Mucosa of gallbladder (tissue), 1 donor: ENCODE data around the gene LVRN. TPM values are rescaled to one million over a fixed set of nuclear protein-coding genes. Genes with fewer than 3 reads are reported as not detected.

Experiments used
- DNase-seq: peaks from one replicate; pipeline ENCODE4 v3.0.0-alpha.2; 2020; ENCODE audit warnings: low spot score
- total RNA-seq: library from RNA; stranded (reverse); gene quantifications from one replicate; pipeline ENCODE4 v1.2.1, GENCODE V29; 2021
- donor health status: DM: no; HTN: no; CAD: no.

The LVRN gene
- total RNA-seq, 1 donor from 2014 or later: 0.43 TPM

DNA sequence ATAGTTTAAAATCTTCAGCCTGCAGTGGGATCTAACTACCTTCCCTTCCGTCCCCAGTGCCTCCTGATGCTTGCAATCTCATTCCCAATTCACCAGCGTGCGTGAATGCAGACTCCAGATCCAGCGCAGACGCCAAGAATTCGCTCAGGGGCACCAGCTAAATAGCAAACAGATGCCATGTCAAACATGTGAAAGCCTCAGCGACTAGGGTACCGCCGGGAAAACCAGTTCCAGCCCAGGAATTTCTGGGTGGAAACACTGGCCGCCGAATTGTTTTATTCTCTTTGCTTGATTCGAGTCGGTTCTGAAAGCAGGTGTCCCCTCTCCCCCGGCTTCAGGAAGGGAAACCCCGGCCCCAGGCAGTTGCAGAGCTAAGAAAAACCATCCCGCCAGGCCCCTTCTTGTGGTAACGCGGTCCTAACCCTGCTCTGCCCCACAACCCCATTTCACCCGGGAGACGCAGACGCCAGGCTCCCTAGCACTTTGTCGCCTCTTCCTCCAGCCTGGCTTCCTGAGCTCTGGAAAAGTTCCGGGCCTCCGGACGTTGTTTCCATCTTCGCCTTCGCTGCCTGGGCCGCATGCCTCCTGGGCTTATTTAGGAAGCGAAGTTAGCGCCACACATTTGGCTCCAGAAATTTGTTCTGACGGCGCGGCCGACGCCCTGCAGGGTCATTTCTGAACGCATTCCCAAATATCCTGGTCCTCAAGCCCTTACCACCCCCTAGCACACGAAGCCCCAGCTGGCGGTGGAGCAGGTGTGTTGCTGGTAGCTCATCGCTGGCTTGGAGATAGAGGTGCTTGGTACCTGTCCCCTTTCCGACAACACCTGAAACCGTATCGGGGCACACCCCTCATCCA lies 665 bp upstream of the LVRN start:
- DNase-seq: no peak

DNA sequence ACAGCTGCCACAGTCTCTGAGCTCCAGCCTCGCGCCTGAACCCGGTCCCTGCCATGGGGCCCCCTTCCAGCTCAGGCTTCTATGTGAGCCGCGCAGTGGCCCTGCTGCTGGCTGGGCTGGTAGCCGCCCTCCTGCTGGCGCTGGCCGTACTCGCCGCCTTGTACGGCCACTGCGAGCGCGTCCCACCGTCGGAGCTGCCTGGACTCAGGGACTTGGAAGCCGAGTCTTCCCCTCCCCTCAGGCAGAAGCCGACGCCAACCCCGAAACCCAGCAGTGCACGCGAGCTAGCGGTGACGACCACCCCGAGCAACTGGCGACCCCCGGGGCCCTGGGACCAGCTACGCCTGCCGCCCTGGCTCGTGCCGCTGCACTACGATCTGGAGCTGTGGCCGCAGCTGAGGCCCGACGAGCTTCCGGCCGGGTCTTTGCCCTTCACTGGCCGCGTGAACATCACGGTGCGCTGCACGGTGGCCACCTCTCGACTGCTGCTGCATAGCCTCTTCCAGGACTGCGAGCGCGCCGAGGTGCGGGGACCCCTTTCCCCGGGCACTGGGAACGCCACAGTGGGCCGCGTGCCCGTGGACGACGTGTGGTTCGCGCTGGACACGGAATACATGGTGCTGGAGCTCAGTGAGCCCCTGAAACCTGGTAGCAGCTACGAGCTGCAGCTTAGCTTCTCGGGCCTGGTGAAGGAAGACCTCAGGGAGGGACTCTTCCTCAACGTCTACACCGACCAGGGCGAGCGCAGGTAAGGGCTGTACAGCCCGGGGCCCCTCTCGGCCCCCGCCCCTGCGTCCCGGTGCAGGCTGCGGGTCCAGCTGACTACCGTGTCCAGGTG lies 509 bp downstream of the LVRN start:
- DNase-seq: no peak

DNA sequence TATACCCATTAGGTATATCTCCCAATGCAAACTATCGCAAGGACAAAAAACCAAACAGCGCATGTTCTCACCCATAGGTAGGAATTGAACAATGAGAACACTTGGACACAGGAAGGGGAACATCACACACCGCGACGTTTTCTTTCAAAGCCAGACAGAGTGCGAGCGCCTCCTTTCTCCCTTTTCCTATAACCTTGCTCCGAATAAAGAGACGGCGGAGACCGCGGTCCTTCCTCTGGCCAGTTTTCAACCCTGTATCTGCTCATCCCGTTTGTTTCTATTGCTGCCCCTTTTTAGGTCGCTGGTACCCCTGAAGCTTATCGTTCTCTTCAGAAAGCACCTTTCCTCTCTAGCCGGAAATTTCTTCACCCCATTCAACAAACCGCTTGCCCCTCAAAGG lies 1.3 kb downstream of the LVRN start:
- no peak for DNase-seq

DNA sequence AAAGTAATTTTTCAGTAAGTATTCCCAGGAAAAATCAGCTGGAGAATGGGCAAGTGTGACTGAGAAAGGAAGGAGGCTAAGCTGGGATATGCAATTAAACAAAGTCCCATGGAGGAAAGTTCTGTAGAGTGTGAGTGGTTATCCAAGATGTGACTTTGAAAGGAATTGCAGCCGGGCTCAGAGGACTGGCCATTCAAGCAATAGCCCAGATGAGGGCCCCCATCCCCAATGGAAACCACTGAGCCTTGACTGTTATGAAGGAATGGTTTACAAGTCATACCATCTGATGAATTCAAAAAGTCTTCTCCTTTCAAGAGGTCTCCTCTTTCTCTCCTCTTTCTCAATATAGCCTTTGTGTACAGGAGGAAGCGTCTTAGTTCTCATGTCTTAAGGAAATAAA lies 6.5 kb downstream of the LVRN start:
- DNase-seq: no peak

DNA sequence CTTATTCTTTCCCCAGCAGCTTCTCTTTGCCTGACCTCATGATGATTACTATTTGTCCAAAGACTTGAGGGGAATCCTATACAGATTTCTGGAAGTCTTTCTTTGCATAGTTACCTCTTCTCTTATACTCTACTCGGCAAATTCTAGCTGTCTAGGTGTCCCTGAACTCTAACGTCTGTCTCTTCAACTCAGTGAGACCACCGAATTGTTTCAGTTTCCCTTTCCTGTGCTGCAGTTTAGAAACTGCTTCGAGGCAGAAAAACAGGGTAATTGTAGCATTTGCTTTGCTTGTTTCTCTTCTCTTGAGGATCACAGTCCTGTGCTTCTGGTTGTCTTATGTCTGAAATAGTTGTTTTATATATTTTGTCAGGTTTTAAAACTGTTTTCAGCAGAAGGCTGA lies 14.8 kb downstream of the LVRN start:
- no peak for DNase-seq

DNA sequence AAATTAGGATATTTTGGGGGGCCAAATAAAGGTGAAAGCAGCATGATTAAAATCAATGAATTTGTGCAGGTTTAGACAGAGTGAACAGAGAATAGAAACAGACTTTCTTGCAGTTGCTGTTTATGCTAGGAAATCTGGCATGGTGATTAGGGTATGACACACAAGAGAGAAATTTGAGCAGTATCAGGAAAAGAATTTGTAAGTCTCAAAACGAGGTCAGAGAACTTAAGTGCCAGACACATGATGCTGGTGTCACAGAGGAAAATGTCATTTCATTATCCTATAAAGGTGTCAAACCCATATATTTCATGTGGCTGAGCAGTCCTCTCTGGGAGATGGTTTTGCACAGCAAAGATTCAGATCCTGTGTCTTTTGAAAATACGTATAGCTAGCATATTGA lies 15.7 kb downstream of the LVRN start:
- no peak for DNase-seq

DNA sequence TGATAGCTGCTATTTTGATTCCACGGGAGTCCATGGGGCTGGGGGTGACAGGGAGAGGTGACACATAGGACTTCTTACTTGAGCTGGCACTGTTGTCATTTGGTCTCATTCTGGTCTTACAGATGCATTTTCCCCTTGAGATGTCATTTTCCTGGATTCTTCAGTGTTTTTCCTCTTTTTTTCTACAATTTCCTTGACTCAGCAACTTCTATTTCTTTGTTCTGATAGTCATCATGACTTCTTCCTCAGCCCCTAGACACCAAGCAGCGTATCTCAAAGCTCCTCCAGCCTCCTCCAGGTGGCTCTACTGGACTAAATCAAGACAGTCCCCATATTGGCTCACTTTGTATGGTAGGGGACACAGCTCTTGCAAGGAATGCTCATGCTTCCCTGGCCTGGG lies 16.5 kb downstream of the LVRN start:
- DNase-seq: no peak

- no peak for DNase-seq
Observed at GRCh38 chr5:115979201-115980041, 17.1 kb downstream of the LVRN start.

DNA sequence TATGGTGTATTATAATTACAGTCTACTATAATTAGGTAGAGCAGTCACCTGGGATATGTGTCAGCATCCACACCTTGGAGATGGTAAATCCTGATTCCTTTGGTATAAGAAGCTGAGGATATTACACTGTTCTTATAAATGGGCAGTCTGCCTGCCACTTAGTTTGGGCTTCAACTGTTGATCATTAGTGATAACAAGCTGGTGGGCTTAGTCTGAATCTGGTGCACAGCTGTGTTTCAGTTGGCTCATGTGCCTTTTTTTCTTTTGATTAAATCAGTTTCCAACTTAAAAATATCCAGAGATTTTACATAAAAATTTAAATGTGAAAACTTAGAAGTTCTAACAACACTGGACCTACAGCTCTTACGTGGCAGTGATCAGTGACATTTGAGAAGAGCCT lies 21.2 kb downstream of the LVRN start:
- DNase-seq: no peak

- no peak for DNase-seq
Observed at GRCh38 chr5:115985802-115986757, 23.8 kb downstream of the LVRN start.

DNA sequence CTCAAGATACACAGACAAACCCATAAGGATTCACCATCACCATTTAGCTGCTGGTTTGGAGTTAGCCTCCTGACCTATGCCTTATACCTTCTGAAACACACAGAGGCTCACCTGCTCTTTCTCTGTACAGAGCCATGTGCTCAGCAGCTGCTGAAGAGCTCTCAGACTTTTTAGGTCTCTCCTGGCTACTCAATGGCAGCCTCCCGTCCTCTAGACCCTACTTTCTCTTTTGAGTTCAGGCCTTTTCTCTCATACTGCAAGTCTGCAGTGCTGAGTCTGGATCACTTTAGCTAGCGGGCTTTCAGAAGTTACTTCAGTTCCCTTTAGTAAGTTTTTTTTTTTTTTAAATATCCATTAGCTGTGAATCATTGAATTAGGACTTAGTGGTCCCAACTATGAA lies 25.7 kb downstream of the LVRN start:
- no peak for DNase-seq

DNA sequence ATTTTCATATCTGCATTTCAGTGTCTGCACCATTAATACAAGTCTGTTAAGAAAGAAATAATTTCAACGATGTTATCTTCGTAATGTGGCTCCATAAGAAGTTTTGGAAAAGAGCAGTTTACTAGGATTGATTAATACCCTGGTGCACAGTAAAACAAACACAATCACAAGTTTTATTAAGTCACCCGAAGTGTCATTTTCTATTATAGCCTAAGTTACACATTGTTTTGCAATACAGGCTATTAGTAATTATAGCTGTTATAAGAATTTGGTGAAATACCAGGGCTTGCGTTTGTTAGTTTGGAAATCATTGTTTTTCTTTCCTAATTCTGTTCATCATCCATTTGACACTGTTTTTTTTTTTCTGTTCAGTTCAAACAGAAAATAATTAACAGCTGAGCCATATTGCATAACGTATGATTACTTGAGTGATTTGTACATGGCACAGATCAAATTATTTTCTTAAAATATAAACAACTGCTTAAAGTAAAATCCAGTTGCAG lies 30.6 kb downstream of the LVRN start:
- DNase-seq: no peak

DNA sequence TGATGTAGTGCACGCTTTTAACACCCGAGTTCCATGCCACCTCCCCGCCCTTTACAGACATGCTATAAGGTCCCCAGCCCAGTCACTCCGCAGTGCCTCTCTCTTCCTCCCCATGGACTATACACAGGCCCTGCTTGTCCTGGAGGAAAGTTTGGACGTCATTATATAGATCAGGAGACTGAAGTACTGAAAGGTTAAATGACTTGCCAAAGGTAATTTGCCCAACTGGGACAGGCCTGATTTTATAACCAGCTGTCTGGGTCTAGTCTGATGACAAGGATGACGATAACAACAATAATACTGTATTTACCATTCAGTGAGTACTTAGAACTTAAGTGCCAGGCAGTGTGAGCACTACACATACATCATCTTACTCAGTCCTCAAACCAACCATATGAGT lies 33.1 kb downstream of the LVRN start:
- no peak for DNase-seq

- DNase-seq: no peak
Observed at GRCh38 chr5:116002116-116002906, 40.0 kb downstream of the LVRN start.

- DNase-seq: no peak
Observed at GRCh38 chr5:116004248-116004647, 42.0 kb downstream of the LVRN start.

- DNase-seq: no peak
Observed at GRCh38 chr5:116009806-116010205, 47.5 kb downstream of the LVRN start.

GRCh38 chr5:116011046-116011445 lies 48.8 kb downstream of the LVRN start:
- DNase-seq: no peak

GRCh38 chr5:116013207-116013785 lies 51.0 kb downstream of the LVRN start:
- DNase-seq: no peak

DNA sequence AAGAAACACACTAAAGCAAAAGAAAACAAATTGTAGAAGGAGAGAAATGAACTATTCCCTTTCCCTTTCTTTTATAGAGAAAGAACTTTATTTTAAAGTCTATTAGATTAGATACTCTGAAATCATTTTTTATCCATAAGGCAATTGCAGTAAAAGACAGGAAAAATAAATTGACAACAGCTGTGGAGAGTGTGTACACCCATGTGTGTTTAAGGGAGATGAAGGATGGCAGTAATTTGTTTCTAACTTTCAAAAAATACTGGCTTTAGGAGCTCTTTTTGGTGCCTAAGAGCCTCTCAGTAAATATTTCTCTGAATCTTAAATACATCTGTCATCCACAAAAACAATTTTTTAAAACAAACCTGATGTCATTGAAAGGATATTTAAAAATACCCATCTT lies 51.7 kb downstream of the LVRN start:
- DNase-seq: no peak

- no peak for DNase-seq
Observed at GRCh38 chr5:116023619-116024018, 61.3 kb downstream of the LVRN start.
